GM19452 (cell line): Measurements from ENCODE around the gene RGS6.

Experiments used
- ATAC-seq: cut with Tn5 transposase; IDR thresholded peaks from one replicate; pipeline ENCODE4 v1.9.1; 2021; ENCODE audit not compliant: unreplicated experiment

Gene RGS6

DNA sequence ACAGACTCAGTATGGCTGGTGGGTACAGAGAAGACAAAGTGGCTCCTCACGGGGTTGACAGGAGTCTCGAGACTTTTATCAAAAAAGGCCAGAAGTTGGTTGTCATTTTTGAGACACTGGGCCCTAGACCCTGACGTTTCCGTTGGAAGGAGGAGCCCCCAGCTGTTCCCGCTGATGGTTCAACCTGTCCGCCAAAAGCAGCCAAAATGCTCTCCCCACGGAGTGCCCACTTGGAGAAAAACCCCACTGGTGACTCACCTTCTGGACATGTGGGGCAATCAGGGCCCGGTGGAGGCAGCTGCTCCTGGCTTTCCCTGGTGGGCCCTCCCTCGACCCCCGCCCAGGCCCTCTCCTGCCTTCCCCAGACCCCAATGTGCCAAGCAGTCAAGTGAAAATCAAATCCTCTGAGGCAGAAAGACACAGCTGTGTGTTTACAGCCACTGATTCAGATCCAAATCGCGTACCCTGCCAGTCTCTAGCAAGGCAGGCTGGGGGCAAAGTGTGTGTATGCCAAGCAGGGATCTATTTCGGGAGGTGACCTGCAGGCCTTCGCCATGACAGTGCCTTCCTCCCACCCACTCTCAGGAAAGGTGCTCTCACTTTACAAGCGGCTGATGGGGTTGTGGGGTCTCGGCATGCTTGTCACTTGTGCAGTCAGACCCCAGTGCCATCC, 614.3 kb downstream of the RGS6 start:
- no peak for ATAC-seq

DNA sequence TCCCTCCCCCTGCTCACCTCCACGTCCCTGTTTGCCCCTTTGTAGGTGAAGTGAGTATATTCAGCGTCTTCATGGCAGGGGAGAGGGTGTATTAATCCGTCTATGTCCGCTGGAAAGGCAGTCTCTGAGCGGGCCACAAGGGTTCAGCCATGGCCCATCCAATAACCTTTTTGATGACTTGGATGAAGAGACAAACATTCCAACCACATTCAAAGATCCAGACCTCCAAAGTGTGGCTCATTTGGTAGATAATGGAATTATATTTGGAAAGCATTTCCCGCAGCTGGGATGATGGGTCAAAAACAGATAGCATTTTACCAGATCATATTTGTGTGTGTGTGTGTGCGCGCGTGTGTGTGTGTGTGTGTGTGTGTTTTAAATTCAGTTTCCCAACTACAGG, 615.8 kb downstream of the RGS6 start:
- ATAC-seq: no peak

DNA sequence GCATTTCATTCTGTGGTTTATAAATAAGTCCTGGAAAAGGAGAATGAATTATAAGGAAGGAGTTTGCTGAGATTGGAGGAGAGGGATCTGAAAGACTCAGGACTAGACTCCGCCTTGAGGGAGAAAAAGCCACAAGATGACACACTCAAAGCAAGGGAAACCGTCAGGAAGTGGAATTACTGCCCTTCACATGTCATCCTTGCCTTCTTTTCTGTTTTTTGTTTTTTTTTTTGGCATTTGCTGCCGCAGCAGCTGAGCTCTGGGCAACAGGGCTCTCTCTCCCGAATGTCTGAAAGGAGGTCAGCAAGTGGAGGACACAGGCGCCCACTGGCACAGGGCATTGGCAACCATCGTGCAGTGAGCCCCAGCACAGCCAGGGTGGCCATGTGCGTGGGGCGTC, 616.8 kb downstream of the RGS6 start:
- no peak for ATAC-seq

DNA sequence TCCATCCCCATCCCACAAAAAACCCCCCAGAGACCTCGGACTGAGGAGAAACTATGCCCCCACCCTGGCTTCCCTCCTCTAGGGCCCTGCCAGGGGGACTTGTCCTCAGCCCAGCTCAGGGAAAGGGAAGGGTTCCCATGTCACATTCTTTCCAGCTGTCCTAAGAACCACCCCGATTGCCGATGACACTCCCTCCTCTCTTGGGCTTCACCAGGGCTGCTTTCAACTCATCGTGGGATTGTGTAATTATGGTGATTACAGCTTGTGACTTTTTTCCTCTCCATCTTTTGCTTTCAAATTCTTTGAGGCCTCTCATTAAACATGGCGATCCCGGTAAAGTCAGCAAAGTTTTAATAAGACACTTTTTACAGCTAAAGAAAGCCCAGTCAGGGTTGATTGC, 617.6 kb downstream of the RGS6 start:
- ATAC-seq: no peak

DNA sequence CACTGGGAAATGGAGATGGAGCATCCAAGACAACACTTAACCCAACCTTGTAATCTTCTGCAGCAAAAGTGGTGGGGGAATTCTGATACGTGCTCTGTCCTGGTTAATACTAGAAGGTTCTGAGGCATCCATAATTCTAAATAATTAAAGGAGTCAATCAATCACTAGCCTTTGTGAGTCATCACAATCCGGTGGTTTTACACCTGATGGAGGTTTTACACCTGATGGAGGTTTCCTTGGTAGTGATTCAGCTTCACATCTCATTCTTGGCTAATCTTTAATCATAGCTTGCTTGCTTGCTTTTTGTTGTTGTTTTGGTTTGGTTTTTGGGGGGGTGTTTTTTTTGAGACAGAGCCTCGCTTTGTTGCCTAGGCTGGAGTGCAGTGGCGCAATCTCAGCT, 618.3 kb downstream of the RGS6 start:
- ATAC-seq: no peak

DNA sequence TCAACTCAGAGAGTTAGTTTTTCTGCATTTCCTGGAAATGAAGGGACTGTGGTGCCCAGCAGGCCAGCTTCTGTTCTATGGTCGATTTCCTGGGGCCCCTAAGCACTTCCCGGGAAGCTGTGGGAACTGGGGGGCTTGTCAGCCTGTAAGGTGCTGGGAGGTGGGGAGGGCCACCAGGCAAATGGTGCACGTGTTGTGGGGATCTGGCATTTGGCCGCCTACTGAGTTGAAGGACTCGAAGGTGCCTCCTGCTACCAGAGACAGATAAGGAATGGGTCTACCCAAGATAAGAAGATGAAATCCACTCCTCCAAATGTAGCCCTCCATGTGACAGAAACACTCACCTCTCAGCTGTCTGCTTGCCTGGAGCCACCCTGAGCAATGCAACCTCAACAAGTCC, 620.0 kb downstream of the RGS6 start:
- no peak for ATAC-seq

DNA sequence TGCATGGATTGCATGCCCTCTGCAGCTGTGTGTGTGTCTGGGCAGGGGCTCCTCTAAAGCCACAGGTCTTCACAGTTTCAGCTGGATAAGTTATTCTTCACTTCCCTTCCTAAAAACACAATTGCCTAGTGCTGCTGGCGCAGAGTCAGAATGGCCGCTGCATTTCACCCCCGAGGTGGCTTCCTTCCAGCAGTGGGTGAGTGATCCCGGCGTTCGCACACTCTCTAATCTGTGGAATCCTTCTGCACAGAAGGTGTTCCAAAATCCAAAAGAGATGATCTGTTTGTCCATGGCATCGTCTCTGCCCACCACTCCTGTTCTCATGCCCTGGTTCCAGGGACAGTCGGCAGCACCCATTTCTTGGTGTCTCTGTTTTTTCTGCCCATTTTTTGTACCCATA, 620.9 kb downstream of the RGS6 start:
- ATAC-seq: no peak

DNA sequence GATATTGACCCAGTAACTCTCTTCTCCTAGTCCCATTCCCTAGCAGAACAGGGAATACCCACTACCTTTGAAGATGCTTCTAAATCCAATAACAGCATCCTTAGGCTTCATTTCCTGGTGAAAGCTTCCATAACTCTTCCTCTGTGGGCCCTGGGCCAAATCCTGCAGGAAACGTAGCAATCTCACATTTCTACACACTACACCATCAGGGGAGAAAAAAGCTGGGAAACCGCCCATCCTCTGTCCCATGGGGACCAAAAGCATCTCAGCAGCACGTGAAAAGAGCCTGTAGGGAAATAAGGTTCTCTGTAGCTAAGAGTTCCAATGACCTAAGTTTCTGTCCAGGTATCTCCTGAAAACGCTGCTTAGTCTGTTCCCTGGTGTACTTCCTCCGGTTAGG, 621.4 kb downstream of the RGS6 start:
- ATAC-seq: no peak

DNA sequence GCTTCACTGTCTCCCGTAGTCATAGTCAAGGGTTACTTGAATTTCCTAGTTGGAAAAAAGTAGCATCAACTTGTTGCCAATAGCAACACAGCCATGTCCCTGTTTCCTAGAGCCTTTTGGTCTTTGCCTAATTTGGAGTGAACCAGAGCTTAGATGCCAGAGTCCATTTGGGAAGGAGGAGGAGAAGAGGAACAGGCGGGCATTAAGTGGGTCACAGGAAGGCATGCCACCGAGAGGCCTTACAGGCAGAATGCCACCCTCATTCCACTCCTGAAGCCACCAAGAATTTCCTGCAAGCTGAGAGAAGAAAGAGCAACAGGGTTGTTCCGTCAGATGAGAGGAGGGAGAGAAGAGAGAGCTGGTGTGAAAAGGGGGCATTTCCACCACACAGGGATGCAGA, 622.2 kb downstream of the RGS6 start:
- no peak for ATAC-seq

DNA sequence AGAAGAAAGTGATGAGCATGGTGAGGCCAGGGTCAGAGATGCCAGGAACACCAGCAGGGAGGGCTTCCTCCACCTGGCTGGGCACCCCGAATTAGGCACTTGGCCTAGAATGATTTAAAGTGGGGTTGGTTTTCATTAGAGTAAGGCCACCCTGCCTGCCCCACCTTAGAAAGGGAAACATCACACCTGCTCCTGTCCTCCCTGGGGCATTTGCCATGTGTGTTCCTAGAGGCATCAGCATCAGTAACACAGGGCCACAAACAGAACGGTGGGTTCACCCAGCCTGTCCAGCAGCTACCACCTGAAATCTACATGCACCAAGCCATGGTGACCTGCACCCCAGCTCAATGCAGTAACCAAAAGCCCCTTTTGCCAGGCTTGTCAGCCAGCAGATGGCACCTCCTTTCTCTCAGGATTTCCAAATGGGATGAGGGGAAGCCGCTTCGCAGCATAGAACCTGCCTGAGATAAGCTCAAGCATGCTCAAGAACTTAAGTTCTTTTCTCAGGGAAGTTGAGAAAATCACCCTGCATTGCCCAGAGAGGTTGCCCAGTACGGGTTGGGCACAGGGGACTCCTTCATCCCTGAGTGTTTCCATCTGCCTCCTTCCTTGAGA, 622.9 kb downstream of the RGS6 start:
- ATAC-seq: no peak

DNA sequence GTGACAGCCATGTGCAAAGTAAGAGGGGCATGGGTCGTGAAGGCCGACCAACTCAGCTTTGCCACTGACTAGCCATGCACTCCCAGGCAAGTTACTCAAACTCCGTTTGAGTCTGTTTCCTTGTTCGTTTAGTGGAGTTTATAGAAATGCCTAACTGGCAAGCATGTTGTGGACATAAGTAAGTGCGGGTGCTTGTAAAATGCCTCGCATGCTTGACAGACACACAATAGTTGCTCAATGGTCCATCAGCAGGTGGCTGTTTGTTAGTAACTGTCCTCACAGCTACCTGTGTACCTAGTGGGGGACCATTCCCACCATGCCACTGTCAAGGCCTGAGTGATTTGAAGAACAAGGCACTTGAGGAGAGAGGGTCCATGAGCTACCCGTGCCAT, 623.4 kb downstream of the RGS6 start:
- no peak for ATAC-seq

DNA sequence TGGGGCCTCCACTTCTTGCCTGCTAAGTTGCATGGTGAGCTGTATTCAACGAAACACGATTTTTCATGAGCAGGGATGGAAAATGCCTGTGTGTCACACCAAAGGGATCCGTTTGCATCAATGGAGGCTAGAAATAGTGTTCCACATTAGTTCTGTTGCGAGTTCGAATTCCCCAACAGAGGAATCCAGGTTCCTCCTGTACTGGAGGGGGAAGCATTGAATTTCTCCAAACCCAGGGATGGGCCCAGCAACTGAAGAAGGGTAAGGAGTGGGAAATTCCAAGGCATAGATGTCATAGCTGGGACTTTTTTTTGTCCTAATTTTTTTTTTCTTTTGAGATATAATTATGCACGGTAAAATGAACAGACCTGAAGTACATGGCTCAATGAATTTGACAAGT, 625.4 kb downstream of the RGS6 start:
- no peak for ATAC-seq

DNA sequence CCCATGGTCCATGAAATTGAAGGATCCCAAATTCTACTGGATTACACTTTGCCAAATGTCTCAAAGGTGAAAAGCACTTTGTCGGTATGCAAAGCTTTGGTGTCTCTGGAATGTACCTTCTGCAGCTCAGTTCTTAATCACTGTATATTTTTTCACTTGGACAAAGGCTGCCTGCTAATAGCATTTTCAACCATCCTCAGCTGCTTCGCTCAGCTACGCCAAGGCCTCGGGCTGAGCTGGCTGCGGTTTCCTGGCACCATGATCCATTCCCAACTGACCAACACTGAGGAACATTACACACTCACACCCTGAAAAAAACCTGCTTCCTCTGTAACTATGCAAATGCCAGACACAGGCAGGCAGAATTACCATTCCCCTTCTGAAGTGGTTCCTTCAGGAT, 626.5 kb downstream of the RGS6 start:
- ATAC-seq: no peak

DNA sequence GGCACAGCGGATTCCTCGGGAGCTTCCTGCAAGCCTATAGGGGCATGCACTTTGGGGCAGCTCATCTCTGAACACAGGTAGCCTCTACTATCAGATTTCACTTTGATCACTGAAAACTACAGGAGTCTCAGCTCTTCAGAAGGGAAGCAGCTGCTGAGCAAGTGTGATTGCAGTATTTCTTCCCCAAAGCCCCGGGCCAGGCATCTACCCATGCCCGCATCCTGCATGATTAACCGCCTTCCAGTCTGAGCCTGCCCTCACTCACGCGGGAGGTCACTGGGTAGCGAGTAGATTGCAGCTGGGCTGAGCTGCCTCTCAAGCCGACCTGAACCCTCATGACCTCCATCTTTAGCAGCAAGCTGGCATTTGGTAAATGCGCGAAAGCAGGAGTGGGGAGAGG, 627.0 kb downstream of the RGS6 start:
- ATAC-seq: no peak

DNA sequence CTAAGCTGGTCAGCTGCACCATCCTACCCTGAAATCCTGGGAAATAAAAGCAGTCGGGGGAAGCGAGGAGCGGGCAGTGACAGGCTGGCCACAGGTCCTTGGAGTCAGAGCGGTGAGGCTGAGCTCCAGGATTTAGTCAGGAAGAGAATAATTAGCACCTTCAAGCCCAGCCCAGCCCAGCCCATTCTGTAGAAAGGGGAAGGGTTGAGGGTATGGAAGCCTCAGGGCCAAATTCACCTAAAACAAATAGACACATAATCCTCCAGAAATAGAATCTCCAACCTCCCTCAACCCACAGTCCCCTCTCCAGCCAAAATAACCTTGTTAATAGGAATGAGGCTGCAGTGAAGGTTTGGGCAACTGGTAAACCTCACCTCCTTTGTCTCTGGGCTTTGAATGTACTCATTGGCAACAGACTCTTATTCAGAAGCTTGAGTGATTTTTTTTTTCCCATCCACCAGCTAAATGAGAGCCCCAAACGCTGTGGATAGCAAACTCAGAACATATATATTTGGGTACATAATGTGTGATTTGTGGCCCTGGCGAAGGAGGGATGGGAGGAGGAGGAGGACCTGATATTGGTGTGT, 627.5 kb downstream of the RGS6 start:
- ATAC-seq: no peak

DNA sequence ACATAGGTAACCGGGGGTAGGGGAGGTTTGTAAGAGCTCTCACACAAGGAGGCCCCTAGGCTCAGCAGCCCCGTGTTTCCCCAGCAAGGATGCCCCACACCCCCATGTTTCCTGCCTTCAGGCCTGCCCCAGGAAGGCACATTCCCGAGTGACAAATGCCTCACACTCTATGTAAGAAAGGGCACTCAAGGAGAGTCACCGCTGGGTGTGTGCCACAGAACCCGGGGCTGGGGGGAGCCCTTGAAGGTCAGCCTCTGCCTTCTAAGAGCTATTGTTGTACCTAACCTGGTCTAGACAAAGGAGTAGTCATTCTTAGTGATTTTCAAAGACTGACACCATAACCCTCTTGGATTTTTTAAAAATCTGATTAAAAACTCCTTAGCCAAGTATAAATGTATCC, 628.1 kb downstream of the RGS6 start:
- no peak for ATAC-seq

DNA sequence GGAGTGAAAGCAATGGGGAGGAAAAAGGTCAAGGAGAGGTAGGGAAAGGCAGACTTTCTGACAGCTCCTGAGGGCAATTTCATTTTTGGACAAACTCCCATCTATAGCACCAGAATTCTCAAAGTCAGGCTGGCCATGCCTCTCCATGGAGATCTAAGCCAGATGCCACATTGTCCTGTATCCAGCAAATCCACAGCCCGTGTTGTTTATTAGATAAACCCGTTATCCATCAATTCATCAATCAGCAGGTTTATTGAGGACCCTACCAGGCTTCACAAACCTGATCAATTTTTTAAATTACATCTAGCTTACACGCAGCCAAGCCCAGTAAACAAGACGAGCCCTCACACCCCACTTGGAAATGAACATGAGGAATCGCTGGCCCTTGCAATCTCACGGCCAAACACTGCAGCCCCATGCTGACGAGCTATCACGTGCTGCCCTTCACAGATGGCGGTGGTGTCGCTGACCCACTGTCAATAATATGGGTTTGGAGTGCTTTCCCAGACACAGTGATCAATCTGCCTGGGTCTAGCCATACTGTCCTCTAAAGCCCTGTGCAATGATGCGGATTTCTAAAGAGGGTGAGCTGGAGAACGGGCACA, 628.8 kb downstream of the RGS6 start:
- no peak for ATAC-seq

DNA sequence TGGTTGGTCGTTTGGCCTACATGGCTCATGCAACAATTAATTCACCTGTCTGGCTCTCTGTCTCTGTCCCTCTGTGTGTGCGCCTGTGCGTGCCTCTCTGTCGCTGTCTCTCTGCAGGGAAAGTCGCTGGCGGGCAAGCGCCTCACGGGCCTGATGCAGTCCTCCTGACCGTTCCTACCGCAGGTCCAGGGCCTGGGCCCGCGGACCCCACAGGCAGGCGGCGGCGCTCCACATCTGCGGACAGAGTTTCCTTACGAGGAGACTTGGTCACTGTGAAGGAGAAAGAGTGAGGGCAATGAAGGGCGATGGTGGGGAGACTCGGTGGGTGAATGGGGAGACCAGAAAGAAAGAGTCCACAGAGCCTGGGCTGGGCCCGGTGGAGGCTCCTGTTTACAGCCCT, 630.1 kb downstream of the RGS6 start:
- no peak for ATAC-seq

DNA sequence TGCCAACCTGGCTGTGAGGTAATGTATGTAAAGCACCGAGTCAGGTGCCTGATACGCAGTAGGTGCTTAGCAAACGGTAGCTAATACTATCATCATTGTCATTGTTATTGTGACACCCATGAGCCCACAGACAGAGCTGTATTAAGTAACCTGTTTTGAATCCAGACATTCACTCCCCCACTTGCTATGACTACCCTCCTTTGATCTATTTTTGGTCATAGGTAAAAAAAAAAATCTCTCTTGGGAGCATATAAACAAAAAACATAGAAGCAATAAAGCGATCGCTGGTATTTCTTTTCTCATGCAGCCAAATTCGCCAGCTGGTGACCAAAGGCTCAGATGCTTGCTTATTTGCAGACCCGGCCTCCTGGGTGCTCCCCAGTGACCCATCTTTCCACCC, 631.4 kb downstream of the RGS6 start:
- ATAC-seq: no peak

DNA sequence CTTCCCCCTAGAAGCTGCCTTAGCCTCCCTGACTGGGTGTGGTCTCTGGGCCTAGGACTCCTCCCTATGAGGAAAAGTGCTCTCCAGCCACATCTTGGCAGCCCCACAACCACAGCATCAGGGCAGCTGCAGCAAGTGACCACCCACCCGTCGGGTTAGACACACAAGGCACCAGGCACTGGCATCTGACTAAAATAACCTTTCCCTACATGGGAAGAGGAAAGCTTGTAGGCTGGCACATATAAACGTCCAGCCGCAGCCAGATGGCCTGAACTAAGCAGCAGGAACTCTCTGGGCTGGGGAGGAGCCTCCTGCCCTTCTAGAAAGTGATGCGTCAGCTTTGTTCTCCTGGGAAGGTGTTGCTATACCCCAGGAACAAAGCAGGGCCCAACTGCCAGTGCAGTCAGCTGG, 632.9 kb downstream of the RGS6 start:
- no peak for ATAC-seq

DNA sequence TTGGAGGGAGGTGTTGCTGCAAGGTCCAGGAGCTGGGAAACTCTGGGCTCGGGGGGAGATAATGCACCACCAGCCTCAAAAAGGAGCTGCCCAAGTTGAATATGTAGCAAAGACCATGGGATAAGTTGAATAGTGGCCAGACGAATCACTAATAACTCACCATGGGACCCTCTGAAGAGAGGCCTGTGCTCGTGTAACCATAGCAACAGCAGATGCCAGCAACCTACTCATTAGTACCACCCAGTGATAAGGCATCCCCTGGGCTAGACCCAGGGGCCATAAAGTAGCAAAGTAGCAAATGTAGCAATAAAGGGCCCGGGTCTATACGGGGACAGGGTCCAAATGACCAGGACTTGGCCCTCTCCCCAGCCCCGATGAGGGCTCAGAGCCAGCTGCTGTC, 633.7 kb downstream of the RGS6 start:
- no peak for ATAC-seq

DNA sequence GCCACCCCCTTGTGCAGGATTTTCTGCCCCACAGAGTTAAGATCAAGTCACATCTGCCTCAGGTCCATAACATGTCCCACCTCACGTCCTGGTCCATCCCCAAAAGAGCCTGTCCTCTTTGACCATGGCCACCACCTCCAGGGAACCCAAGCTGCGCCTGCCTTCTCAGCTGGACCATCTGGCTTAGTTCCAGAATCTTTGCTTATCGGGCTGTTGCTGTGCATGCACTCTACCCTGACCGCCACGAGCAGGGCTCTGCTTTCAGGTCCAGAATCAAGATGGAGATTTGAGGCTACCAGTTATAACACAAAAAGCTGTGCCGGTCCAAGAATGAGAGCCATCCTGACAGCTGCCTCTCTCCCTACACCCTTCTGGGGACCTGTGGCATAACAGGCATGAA, 635.0 kb downstream of the RGS6 start:
- ATAC-seq: no peak
